Omental fat pad (tissue), 4 donors: ENCODE results near the gene IGFLR1. TPM values are rescaled to one million over a fixed set of nuclear protein-coding genes. Genes with fewer than 3 reads are reported as not detected.

Source experiments
- ATAC-seq: fragments of 150-250 bp; one replicate; pipeline ENCODE4 v1.9.1; 2016; ENCODE audit warnings: mild to moderate bottlenecking, moderate library complexity; ENCODE audit not compliant: low FRiP score
- DNase-seq: peaks from one replicate; pipeline ENCODE4 v3.0.0-alpha.2; 2019; ENCODE audit warnings: low spot score
- CTCF ChIP-seq, 3 donors: fragments of 450-650 bp; IDR thresholded peaks; one replicate each; pipeline ENCODE4 v1.5.1; 2016 to 2017; ENCODE audit warnings: antibody characterized with exemption in 3 of 3, mild to moderate bottlenecking in 3 of 3, moderate library complexity in 2 of 3
- total RNA-seq, 4 donors: library from RNA; depleted of rRNA; stranded (reverse); fragments of >200 nt; gene quantifications; one replicate each; pipeline ENCODE4 v1.1.0, GENCODE V29; 2016

Gene IGFLR1
- total RNA-seq, 4 donors from 2014 or later = 5.8 to 14.8 (median 10.1) TPM

GRCh38 chr19:35783469-35784434, 41.5 kb upstream of the IGFLR1 start:
- no peak for TF ChIP-seq CTCF (IDR thresholded peaks at IDR 0.05)
- DNase-seq (no peak), ATAC-seq (no peak)

- DNase-seq = no peak
- no peak for TF ChIP-seq CTCF (IDR thresholded peaks at IDR 0.05)
- ATAC-seq = no peak
Observed at GRCh38 chr19:35782589-35782988, 40.3 kb upstream of the IGFLR1 start.

GRCh38 chr19:35781650-35782049, 39.4 kb upstream of the IGFLR1 start:
- DNase-seq (no peak), ATAC-seq (no peak)
- no peak for TF ChIP-seq CTCF (IDR thresholded peaks at IDR 0.05)

- DNase-seq (no peak), ATAC-seq (no peak)
- no peak for TF ChIP-seq CTCF (IDR thresholded peaks at IDR 0.05)
Observed at GRCh38 chr19:35780717-35781116, 38.5 kb upstream of the IGFLR1 start.

- DNase-seq = no peak
- ATAC-seq = no peak
- no peak for TF ChIP-seq CTCF (IDR thresholded peaks at IDR 0.05)
Observed at GRCh38 chr19:35780058-35780457, 37.8 kb upstream of the IGFLR1 start.

- no peak for TF ChIP-seq CTCF (IDR thresholded peaks at IDR 0.05)
- DNase-seq (no peak), ATAC-seq (no peak)
Observed at GRCh38 chr19:35779033-35779432, 36.8 kb upstream of the IGFLR1 start.

- DNase-seq = no peak
- TF ChIP-seq CTCF (IDR thresholded peaks at IDR 0.05) = no peak
- no peak for ATAC-seq
Observed at GRCh38 chr19:35777961-35778360, 35.7 kb upstream of the IGFLR1 start.
